A673 (cell line): Measurements from ENCODE around the gene PALLD. TPM values are rescaled to one million over a fixed set of nuclear protein-coding genes. Genes with fewer than 3 reads are reported as not detected.
A peak's percentile ranks its signal among the peaks of the same experiment; 100 is the strongest.

Experiments
- BruUV-seq: library from RNA; stranded (reverse); fragments of 400-500 nt; replicated peaks from 2 replicates; lab custom pipeline; 2021; lab: Mats Ljungman, UMichigan
- CTCF ChIA-PET: fragments of 300-600 bp; sonication (Branson Sonifier 250); formaldehyde crosslinking; loops from one replicate; lab custom pipeline; 2022; ENCODE audit warnings: antibody characterized with exemption; lab: Charles Lee
- POLR2A ChIA-PET: fragments of 300-600 bp; sonication (Branson Sonifier 250); formaldehyde crosslinking; loops from one replicate; lab custom pipeline; 2022; ENCODE audit warnings: antibody characterized with exemption; ENCODE audit not compliant: low non-redundant PET; lab: Charles Lee
- DNase-seq: peaks from one replicate; pipeline ENCODE4 v3.0.0-alpha.2; 2015; ENCODE audit warnings: low spot score
- H3K27ac ChIP-seq: fragments of 200-600 bp; sonication (generic); 2 replicates; pipeline ENCODE4 v1.5.1; 2016; ENCODE audit warnings: mixed run types, low read depth, mild to moderate bottlenecking, mixed read lengths, antibody characterized with exemption, low read length; ENCODE audit not compliant: poor library complexity, severe bottlenecking
- H3K27me3 ChIP-seq: fragments of 200-600 bp; sonication (generic); replicated peaks from 2 replicates; pipeline ENCODE4 v1.6.1; 2017; ENCODE audit warnings: mixed run types, low read depth, mild to moderate bottlenecking, mixed read lengths, antibody characterized with exemption, low read length; ENCODE audit not compliant: insufficient read depth, poor library complexity
- H3K36me3 ChIP-seq: fragments of 200-600 bp; sonication (generic); 2 replicates; pipeline ENCODE4 v1.6.1; 2016; ENCODE audit warnings: mixed run types, mild to moderate bottlenecking, mixed read lengths, antibody characterized with exemption, low read length; ENCODE audit not compliant: insufficient read depth, poor library complexity, severe bottlenecking
- H3K4me1 ChIP-seq: fragments of 200-600 bp; sonication (generic); 2 replicates; pipeline ENCODE4 v1.6.1; 2017; ENCODE audit warnings: mixed run types, mild to moderate bottlenecking, mixed read lengths, antibody characterized with exemption, low read length; ENCODE audit not compliant: insufficient read depth, poor library complexity, severe bottlenecking
- H3K4me3 ChIP-seq: fragments of 200-600 bp; sonication (generic); 2 replicates; pipeline ENCODE4 v1.5.1; 2016; ENCODE audit warnings: low read depth, mixed run types, mild to moderate bottlenecking, mixed read lengths, low read length; ENCODE audit not compliant: poor library complexity, severe bottlenecking
- H3K9me3 ChIP-seq: fragments of 200-600 bp; sonication (generic); 2 replicates; pipeline ENCODE4 v1.6.1; 2016; ENCODE audit warnings: mixed run types, low read depth, mild to moderate bottlenecking, mixed read lengths, antibody characterized with exemption, low read length; ENCODE audit not compliant: poor library complexity, severe bottlenecking
- CTCF ChIP-seq: fragments of 300-800, 200-600 bp; sonication (generic); conservative IDR thresholded peaks from 2 replicates; pipeline ENCODE4 v1.5.1; 2017; ENCODE audit warnings: low read depth, mild to moderate bottlenecking, antibody characterized with exemption, low read length, moderate library complexity, mixed read lengths
- EZH2 ChIP-seq: fragments of 200-600 bp; sonication (generic); IDR thresholded peaks from 2 replicates; pipeline ENCODE4 v1.6.1; 2017; ENCODE audit warnings: borderline replicate concordance, low read depth, mild to moderate bottlenecking, mixed read lengths, antibody characterized with exemption, low read length; ENCODE audit not compliant: poor library complexity, severe bottlenecking
- intact Hi-C: fragments of 100-400 bp; cut with micrococcal nuclease; formaldehyde crosslinking; loops from one replicate; pipeline ENCODE4 v1.10.0; 2022; ENCODE audit not compliant: unreplicated experiment
- total RNA-seq: library from RNA; stranded (reverse); gene quantifications from 2 replicates; pipeline ENCODE4 v1.2.3, GENCODE V29; 2021

Gene PALLD
- total RNA-seq, 1 experiment from 2014 or later: 44.1 TPM

DNA sequence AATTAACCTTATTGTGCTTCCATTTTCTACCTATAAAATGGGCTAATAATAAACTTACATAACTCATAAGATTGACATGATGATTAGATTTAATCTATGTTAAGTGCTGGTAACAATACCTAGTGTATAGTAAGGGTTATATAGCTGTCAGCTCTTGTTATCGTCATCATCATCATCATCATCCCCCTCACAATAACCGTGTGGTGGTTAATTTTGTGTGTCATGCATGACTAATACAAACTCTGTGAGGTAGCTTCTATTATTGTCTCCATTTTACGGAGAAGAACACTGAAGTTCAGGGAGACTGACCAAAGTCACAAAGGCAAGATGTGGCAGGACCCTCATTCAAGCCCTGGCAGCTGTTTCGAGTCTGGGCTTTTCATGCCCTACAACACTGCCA, 211.3 kb downstream of the PALLD start:
- H3K36me3 ChIP-seq: no peaks in the 10 kb centered on the region
- ChIA-PET POLR2A (no interaction called here), CTCF (no interaction called here)
- H3K27me3 ChIP-seq: no peaks in the 10 kb centered on the region
- H3K9me3 ChIP-seq: no peaks in the 10 kb centered on the region
- peaks cover 23% of the 10 kb centered on the region for H3K4me1 ChIP-seq
- BruUV-seq: no TSS peak
- no peak for DNase-seq
- no peak for TF ChIP-seq EZH2
- TF ChIP-seq CTCF: no peak
- H3K4me3 ChIP-seq: no peak overlapping the region
- intact Hi-C loops: no loop called here
- H3K27ac ChIP-seq: no peak overlapping the region

- ChIA-PET POLR2A (no interaction called here), CTCF (interaction anchor here (0.6 to 2.5 kb wide), 3 partner anchors 76 to 202 kb away, joined by 3 to 8 read pairs (median 3); no protein-coding TSS in a partner anchor)
- BruUV-seq: no TSS peak
- peak; percentile 78 for DNase-seq
- intact Hi-C loops: loop anchor here (2.0 to 10.0 kb wide), 6 partner anchors 126 to 774 kb away; no protein-coding TSS in a partner anchor
- Histone ChIP-seq H3K4me1 (peaks cover 23% of the 10 kb centered on the region), H3K27me3 (no peaks in the 10 kb centered on the region), H3K4me3 (no peak overlapping the region), H3K36me3 (no peaks in the 10 kb centered on the region), H3K9me3 (no peaks in the 10 kb centered on the region), H3K27ac (no peak overlapping the region)
- TF ChIP-seq CTCF (peak; percentile 79), EZH2 (no peak)
Observed at GRCh38 chr4:168710353-168710946, 213.6 kb downstream of the PALLD start.

DNA sequence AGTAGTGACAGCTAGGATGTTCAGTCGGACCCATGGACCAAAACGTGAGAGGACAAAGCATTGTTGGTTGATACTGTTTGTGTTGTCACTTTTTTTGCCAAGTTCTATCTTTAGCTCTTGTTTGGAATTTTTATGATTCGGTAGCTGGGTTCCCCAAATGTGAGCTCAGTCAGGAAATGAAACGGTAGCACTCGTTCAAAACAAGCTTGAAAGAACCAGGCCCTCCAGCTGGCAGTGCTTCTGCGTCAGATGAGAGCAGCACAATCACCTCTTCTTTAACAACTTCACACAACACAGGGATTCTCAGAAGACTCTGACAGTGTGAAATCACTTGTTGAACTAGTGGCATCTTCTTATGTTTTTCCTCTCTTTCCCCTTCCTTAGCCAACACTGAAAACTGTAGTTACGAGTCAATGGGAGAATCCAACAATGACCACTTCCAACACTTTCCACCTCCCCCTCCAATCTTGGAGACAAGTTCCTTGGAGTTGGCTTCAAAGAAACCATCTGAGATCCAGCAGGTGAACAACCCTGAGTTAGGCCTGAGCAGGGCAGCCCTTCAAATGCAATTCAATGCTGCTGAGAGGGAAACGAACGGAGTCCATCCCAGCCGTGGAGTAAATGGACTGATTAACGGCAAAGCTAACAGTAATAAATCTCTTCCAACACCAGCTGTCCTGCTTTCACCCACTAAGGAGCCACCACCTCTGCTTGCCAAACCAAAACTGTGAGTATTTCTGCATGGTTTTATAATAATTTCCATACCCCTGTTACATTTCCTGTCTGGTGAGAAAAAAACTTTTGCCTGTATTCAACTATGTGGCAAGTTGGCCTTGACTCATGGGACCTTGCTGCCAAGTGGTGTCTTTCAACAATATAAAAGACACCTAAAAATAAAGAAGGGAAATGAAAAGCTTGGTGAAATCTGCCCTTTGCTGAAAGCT, 214.6 kb downstream of the PALLD start:
- Histone ChIP-seq H3K9me3 (no peaks in the 10 kb centered on the region), H3K27ac (peak overlapping the region; percentile 29), H3K4me3 (no peak overlapping the region), H3K4me1 (peaks cover 23% of the 10 kb centered on the region), H3K36me3 (no peaks in the 10 kb centered on the region), H3K27me3 (no peaks in the 10 kb centered on the region)
- intact Hi-C loops: loop anchor here (2.0 to 10.0 kb wide), 6 partner anchors 127 to 773 kb away; no protein-coding TSS in a partner anchor
- DNase-seq: peak; percentile 67
- no peak for TF ChIP-seq EZH2
- TF ChIP-seq CTCF: no peak
- CTCF ChIA-PET: interaction anchor here (0.5 to 2.5 kb wide), 3 partner anchors 125 to 201 kb away, joined by 3 to 8 read pairs (median 4); no protein-coding TSS in a partner anchor
- POLR2A ChIA-PET: no interaction called here
- no TSS peak for BruUV-seq
